ENCODE results near the gene NBAS. TPM values are rescaled to one million over a fixed set of nuclear protein-coding genes. Genes with fewer than 3 reads are reported as not detected.

NBAS gene
- total RNA-seq, 2 experiments from 2014 or later, result 24.4 to 28.8 TPM

GRCh38 chr2:15606481-15607441, 45.6 kb upstream of the NBAS start:
- peaks cover 89% of the 10 kb centered on the region for H3K36me3 ChIP-seq (ENCODE audit: insufficient read depth, low read length)

GRCh38 chr2:15605721-15606120, 44.6 kb upstream of the NBAS start:
- no peak overlapping the region for H2AFZ ChIP-seq (ENCODE audit: low read length)
- no peak overlapping the region for H3K4me3 ChIP-seq (ENCODE audit: low read depth, low read length, poor library complexity, severe bottlenecking)
- no peak for TF ChIP-seq EZH2phosphoT487 (IDR thresholded peaks at IDR 0.05; ENCODE audit: borderline replicate concordance, low read depth, low read length)
- no peak for TF ChIP-seq CTCF (conservative IDR thresholded peaks at IDR 0.05; ENCODE audit: low read length)
- H3K36me3 ChIP-seq (ENCODE audit: insufficient read depth, low read length), result peaks cover 100% of the 10 kb centered on the region
- no peak for DNase-seq (ENCODE audit: low spot score)
- no TSS peak for BruUV-seq (replicated peaks)
- intact Hi-C loops (cut with micrococcal nuclease; ENCODE audit: unreplicated experiment), result no loop called here
- no peaks in the 10 kb centered on the region for H3K9me2 ChIP-seq (ENCODE audit: insufficient read depth, low read length)
- no peak overlapping the region for H3K27ac ChIP-seq (ENCODE audit: low read depth, low read length, poor library complexity, severe bottlenecking)
- H3K79me2 ChIP-seq (ENCODE audit: insufficient read depth, low read depth, low read length), result no peaks in the 10 kb centered on the region
- H3K4me2 ChIP-seq (ENCODE audit: low read length), result no peak overlapping the region
- no peaks in the 10 kb centered on the region for H3K9me3 ChIP-seq (ENCODE audit: low read length)
- POLR2A ChIA-PET, result interaction anchor here (0.6 kb wide), 1 partner anchor 9 kb away, joined by 3 read pairs; no protein-coding TSS in a partner anchor
- CTCF ChIA-PET (ENCODE audit: unreplicated experiment), result no interaction called here
- H3K4me1 ChIP-seq (ENCODE audit: insufficient read depth, low read length, poor library complexity, severe bottlenecking), result no peaks in the 10 kb centered on the region
- H4K20me1 ChIP-seq (ENCODE audit: insufficient read depth, low read length), result no peaks in the 10 kb centered on the region

More at GRCh38 chr2:15606481-15607441, 45.6 kb upstream of the NBAS start:
- H2AFZ ChIP-seq (ENCODE audit: low read length), result no peak overlapping the region
- CTCF ChIA-PET (ENCODE audit: unreplicated experiment), result no interaction called here
- no peaks in the 10 kb centered on the region for H3K4me1 ChIP-seq (ENCODE audit: insufficient read depth, low read length, poor library complexity, severe bottlenecking)
- POLR2A ChIA-PET, result interaction anchor here (0.6 kb wide), 1 partner anchor 18 kb away, joined by 3 read pairs; no protein-coding TSS in a partner anchor
- no peak overlapping the region for H3K4me3 ChIP-seq (ENCODE audit: low read depth, low read length, poor library complexity, severe bottlenecking)
- H3K79me2 ChIP-seq (ENCODE audit: insufficient read depth, low read depth, low read length), result no peaks in the 10 kb centered on the region
- H4K20me1 ChIP-seq (ENCODE audit: insufficient read depth, low read length), result no peaks in the 10 kb centered on the region
- no peak overlapping the region for H3K4me2 ChIP-seq (ENCODE audit: low read length)
- no peak overlapping the region for H3K27ac ChIP-seq (ENCODE audit: low read depth, low read length, poor library complexity, severe bottlenecking)
- TSS peak; percentile 9 for BruUV-seq (replicated peaks)
- no peaks in the 10 kb centered on the region for H3K9me2 ChIP-seq (ENCODE audit: insufficient read depth, low read length)
- intact Hi-C loops (cut with micrococcal nuclease; ENCODE audit: unreplicated experiment), result no loop called here
- H3K9me3 ChIP-seq (ENCODE audit: low read length), result no peaks in the 10 kb centered on the region
- DNase-seq (ENCODE audit: low spot score), result no peak
- no peak for TF ChIP-seq EZH2phosphoT487 (IDR thresholded peaks at IDR 0.05; ENCODE audit: borderline replicate concordance, low read depth, low read length)
- no peak for TF ChIP-seq CTCF (conservative IDR thresholded peaks at IDR 0.05; ENCODE audit: low read length)

DNA sequence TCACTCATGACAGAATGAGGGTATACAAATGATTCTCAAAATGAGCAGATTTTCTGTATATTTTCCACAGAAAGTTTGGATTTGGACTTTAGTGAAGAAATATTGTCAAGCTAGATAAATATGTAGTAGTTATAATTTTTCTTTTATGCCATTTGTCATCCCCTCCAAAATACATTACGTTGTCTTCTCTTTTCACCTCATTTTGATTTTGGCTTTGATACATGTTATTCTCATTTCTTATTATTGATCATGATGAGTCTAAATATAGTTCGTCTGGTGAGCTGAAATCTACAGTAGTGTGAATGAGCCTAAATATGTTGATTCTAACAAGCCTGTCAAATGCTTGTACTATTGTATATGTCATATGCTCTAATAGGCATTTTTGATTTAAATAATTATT, 42.8 kb upstream of the NBAS start:
- BruUV-seq (replicated peaks), result no TSS peak
- ChIA-PET CTCF (ENCODE audit: unreplicated experiment) (no interaction called here), POLR2A (interaction anchor here (1.3 kb wide), 1 partner anchor 10 kb away, joined by 5 read pairs; no protein-coding TSS in a partner anchor)
- Histone ChIP-seq H3K4me2 (ENCODE audit: low read length) (no peak overlapping the region), H3K4me1 (ENCODE audit: insufficient read depth, low read length, poor library complexity, severe bottlenecking) (no peaks in the 10 kb centered on the region), H3K27ac (ENCODE audit: low read depth, low read length, poor library complexity, severe bottlenecking) (no peak overlapping the region), H3K9me3 (ENCODE audit: low read length) (no peaks in the 10 kb centered on the region), H3K4me3 (ENCODE audit: low read depth, low read length, poor library complexity, severe bottlenecking) (no peak overlapping the region), H3K79me2 (ENCODE audit: insufficient read depth, low read depth, low read length) (no peaks in the 10 kb centered on the region), H4K20me1 (ENCODE audit: insufficient read depth, low read length) (no peaks in the 10 kb centered on the region), H3K36me3 (ENCODE audit: insufficient read depth, low read length) (peaks cover 97% of the 10 kb centered on the region), H3K9me2 (ENCODE audit: insufficient read depth, low read length) (no peaks in the 10 kb centered on the region), H2AFZ (ENCODE audit: low read length) (no peak overlapping the region)
- TF ChIP-seq CTCF (conservative IDR thresholded peaks at IDR 0.05; ENCODE audit: low read length), result no peak
- TF ChIP-seq EZH2phosphoT487 (IDR thresholded peaks at IDR 0.05; ENCODE audit: borderline replicate concordance, low read depth, low read length), result no peak
- no peak for DNase-seq (ENCODE audit: low spot score)
- intact Hi-C loops (cut with micrococcal nuclease; ENCODE audit: unreplicated experiment), result no loop called here

All from OCI-LY7 (cell line).